ENCODE measurements around the gene TBC1D22A.

The TBC1D22A gene

GRCh38 chr22:47158457-47158856 is 396.0 kb downstream of the TBC1D22A start:
- Histone ChIP-seq H3K36me3 (replicated peaks) (no peaks in the 10 kb centered on the region), H3K27ac (no peak overlapping the region), H3K27me3 (replicated peaks) (no peaks in the 10 kb centered on the region), H3K4me3 (ENCODE audit: low read depth, low read length) (no peak overlapping the region)
- in situ Hi-C loops (cut with HindIII; ENCODE audit: low pct_ligation_motif_present, low sequenced_read_pairs) = no loop called here
- TF ChIP-seq, protein P1, sequence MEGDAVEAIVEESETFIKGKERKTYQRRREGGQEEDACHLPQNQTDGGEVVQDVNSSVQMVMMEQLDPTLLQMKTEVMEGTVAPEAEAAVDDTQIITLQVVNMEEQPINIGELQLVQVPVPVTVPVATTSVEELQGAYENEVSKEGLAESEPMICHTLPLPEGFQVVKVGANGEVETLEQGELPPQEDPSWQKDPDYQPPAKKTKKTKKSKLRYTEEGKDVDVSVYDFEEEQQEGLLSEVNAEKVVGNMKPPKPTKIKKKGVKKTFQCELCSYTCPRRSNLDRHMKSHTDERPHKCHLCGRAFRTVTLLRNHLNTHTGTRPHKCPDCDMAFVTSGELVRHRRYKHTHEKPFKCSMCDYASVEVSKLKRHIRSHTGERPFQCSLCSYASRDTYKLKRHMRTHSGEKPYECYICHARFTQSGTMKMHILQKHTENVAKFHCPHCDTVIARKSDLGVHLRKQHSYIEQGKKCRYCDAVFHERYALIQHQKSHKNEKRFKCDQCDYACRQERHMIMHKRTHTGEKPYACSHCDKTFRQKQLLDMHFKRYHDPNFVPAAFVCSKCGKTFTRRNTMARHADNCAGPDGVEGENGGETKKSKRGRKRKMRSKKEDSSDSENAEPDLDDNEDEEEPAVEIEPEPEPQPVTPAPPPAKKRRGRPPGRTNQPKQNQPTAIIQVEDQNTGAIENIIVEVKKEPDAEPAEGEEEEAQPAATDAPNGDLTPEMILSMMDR (IDR thresholded peaks at IDR 0.05; ENCODE audit: low read depth, low read length, missing control alignments) = no peak
- DNase-seq = no peak

- DNase-seq = no peak
- H3K27me3 ChIP-seq (replicated peaks) = no peaks in the 10 kb centered on the region
- no peaks in the 10 kb centered on the region for H3K36me3 ChIP-seq (replicated peaks)
- H3K4me3 ChIP-seq (ENCODE audit: low read depth, low read length) = no peak overlapping the region
- H3K27ac ChIP-seq = no peak overlapping the region
- TF ChIP-seq, protein P1 (IDR thresholded peaks at IDR 0.05; ENCODE audit: low read depth, low read length, missing control alignments) = no peak
- in situ Hi-C loops (cut with HindIII; ENCODE audit: low pct_ligation_motif_present, low sequenced_read_pairs) = no loop called here
Measured at GRCh38 chr22:47159592-47159991, 397.1 kb downstream of the TBC1D22A start.

GRCh38 chr22:47160141-47160541 is 397.7 kb downstream of the TBC1D22A start:
- Histone ChIP-seq H3K4me3 (ENCODE audit: low read depth, low read length) (no peak overlapping the region), H3K36me3 (replicated peaks) (no peaks in the 10 kb centered on the region), H3K27me3 (replicated peaks) (no peaks in the 10 kb centered on the region), H3K27ac (no peak overlapping the region)
- no peak for DNase-seq
- in situ Hi-C loops (cut with HindIII; ENCODE audit: low pct_ligation_motif_present, low sequenced_read_pairs) = no loop called here
- TF ChIP-seq, protein P1 (IDR thresholded peaks at IDR 0.05; ENCODE audit: low read depth, low read length, missing control alignments) = no peak

- H3K36me3 ChIP-seq (replicated peaks) = no peaks in the 10 kb centered on the region
- in situ Hi-C loops (cut with HindIII; ENCODE audit: low pct_ligation_motif_present, low sequenced_read_pairs) = no loop called here
- H3K27ac ChIP-seq = no peak overlapping the region
- H3K4me3 ChIP-seq (ENCODE audit: low read depth, low read length) = no peak overlapping the region
- no peaks in the 10 kb centered on the region for H3K27me3 ChIP-seq (replicated peaks)
- DNase-seq = no peak
- TF ChIP-seq, protein P1 (IDR thresholded peaks at IDR 0.05; ENCODE audit: low read depth, low read length, missing control alignments) = no peak
Measured at GRCh38 chr22:47160781-47161520, 398.5 kb downstream of the TBC1D22A start.

DNA sequence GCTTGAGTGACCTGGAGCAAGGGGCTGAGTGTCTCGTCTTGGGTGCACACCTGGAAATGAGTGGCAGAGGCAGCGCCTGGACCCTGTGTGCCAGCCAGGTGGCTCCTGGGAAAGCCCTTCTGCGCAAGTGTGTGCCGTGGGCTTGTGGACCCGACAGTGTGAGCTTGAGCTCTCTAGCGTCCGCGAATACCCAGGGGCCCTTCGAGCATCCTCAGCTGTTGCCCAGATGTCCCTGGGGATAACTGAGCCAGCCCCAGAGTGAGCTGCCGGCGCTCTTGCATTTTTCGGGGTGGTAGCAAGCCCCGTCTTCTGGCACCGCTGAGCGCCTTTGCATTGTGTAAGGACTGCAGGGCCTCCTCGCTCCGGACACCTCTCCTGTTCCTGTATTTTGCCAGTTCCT is 399.2 kb downstream of the TBC1D22A start:
- in situ Hi-C loops (cut with HindIII; ENCODE audit: low pct_ligation_motif_present, low sequenced_read_pairs) = no loop called here
- TF ChIP-seq, protein P1 (IDR thresholded peaks at IDR 0.05; ENCODE audit: low read depth, low read length, missing control alignments) = no peak
- no peak overlapping the region for H3K4me3 ChIP-seq (ENCODE audit: low read depth, low read length)
- H3K36me3 ChIP-seq (replicated peaks) = no peaks in the 10 kb centered on the region
- H3K27me3 ChIP-seq (replicated peaks) = no peaks in the 10 kb centered on the region
- no peak for DNase-seq
- H3K27ac ChIP-seq = no peak overlapping the region

DNA sequence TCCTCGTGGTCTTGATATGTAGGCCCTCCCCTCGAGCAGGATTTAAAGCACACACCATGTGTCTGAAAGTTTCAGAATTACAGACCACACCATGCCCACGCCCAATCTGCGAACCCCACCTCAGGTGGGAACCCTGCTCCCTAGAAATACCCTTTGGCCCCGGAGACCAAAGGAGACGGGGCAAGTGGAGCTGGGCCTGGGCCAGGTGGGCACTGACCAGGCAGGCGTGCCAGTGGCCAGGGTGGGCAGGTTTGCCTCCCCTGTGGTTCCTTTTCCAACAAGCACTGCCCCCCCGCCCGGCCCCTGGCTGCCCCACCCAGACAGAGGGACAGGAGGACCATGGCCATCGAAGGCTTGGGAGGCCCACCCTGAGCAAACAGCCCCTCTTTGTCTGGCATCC is 400.4 kb downstream of the TBC1D22A start:
- TF ChIP-seq, protein P1 (IDR thresholded peaks at IDR 0.05; ENCODE audit: low read depth, low read length, missing control alignments) = no peak
- in situ Hi-C loops (cut with HindIII; ENCODE audit: low pct_ligation_motif_present, low sequenced_read_pairs) = no loop called here
- DNase-seq = no peak
- Histone ChIP-seq H3K27ac (no peak overlapping the region), H3K4me3 (ENCODE audit: low read depth, low read length) (no peak overlapping the region), H3K36me3 (replicated peaks) (no peaks in the 10 kb centered on the region), H3K27me3 (replicated peaks) (no peaks in the 10 kb centered on the region)
